PFSK-1 (cell line): Measurements from ENCODE around the gene LONRF2.

Source experiments
- POLR2AphosphoS5 ChIP-seq: IDR thresholded peaks from 2 replicates; pipeline ENCODE4 v1.6.1; 2012; ENCODE audit warnings: low read depth, mild to moderate bottlenecking, control low read depth, low read length, moderate library complexity
- TAF1 ChIP-seq: IDR thresholded peaks from 2 replicates; pipeline ENCODE4 v1.6.1; 2012; ENCODE audit warnings: low read length, control low read depth, borderline replicate concordance; ENCODE audit not compliant: insufficient read depth

DNA sequence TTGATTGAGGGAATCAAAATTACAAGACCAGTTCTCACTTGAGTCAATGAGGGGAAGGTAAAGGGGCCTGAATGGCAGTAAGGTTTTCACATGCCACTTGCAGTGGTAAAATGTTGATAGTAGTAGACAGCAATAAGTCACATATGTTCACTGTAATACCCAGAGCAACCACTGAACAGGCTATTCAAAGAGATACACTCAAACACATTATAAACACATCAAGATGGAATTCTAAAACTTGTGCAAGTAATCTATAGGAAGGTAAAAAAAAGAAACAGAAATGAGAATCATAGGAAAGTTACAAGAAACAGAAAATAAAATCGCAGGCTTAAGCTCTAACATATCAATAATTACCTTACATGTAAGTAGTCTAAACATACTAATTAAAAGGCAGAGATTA, 93.3 kb downstream of the LONRF2 start:
- TF ChIP-seq TAF1: no peak
- TF ChIP-seq POLR2AphosphoS5: no peak
